GM19395 (cell line): ENCODE data around the gene C4orf50.
"Not testable (repeated sequence)": the region's sequence is repeated elsewhere in the genome, so short reads cannot be mapped to it uniquely, and the experiment has no call there.

ENCODE experiments used
- ATAC-seq: cut with Tn5 transposase; IDR thresholded peaks from one replicate; pipeline ENCODE4 v1.9.1; 2021; ENCODE audit warnings: mild to moderate bottlenecking, moderate library complexity; ENCODE audit not compliant: unreplicated experiment

The C4orf50 gene

DNA sequence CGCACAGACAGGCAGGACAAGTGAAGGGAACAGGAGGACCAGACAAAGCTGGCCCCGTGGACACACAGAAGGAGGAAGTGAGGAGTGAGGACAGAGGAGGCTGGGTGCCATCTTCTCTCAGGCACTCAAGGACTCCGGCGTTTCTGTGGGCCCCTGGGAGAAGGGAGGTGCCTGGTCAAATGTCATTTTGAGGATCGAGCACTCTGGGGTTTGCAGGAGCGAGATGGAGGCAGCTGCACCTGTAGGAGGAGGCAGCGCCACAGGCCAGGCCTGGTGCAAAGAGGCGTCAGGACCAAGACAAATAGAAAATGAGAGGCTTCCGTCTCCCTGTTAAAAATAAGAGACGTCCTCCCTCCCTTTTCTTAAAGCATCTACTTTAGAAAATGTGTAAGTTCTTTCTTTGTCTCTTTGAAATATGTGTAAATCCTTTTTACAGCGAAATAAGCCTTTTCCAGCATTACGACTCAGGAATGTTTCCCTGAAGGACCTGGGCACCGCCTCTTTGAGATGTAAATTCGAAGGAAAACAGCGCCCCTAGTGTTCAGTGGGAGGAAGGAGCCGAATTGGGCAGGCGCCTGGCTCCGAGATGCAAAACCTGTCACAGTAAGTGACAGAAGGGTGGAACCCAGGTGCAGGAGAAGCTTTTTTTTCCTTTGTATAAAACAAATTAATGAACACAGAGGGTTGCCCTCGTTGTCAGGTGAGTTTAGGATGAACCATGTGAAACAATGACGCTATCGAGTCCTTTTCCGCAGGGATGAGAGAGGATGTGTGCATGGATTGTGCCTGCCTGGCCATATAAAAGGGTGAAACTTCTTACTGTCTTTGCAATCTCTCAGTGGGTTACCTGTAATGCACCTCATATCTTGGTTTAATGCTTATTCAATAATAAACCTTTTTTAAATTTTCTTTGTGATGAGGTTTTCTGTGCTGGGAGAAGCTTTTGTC, 1.4 kb upstream of the C4orf50 start:
- ATAC-seq = no peak

DNA sequence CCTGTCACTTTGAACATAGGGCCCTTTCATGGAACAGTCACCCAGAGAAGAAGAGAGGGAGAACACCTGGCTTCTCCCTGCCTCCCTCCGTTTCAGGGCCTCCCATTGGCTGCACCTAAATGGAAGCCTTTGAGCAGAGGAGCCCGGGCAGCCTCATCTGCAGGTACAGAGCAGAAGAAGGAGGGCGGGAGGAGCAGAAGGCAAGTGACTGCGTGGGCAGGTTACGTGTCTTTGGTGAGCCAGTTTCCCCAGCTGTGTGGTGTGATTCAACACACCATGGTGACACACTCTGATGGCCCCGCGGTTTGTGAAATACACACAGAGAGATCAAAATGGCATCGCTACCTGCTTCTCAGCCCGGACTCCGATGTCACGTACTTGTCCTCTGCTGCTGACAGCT, 431 bp downstream of the C4orf50 start:
- ATAC-seq = no peak

GRCh38 chr4:6017030-6017429, 1.2 kb downstream of the C4orf50 start:
- no peak for ATAC-seq

- no peak for ATAC-seq
Measured at GRCh38 chr4:6013564-6013963, 4.7 kb downstream of the C4orf50 start.

DNA sequence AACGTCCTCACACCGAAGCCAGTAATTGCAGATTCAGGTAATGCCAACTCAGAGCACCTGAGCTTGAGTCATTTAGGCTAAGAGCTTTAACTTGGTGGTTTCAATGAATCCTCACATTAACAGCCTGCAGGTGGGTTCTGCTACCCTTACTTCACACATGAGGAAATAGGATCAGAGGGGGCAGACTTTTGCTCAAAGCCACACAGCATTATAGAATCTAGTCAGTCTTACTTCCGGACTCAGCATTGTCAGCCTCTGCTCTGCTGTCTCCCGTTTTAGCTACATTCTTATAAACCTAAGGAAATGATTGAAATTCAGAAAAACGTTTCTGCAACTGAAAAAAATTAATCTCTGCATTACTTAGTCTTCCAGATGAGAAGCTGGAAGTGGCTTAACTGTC, 6.0 kb downstream of the C4orf50 start:
- no peak for ATAC-seq

GRCh38 chr4:6011686-6012085, 6.5 kb downstream of the C4orf50 start:
- ATAC-seq = no peak

GRCh38 chr4:6011271-6011671, 7.0 kb downstream of the C4orf50 start:
- no peak for ATAC-seq

DNA sequence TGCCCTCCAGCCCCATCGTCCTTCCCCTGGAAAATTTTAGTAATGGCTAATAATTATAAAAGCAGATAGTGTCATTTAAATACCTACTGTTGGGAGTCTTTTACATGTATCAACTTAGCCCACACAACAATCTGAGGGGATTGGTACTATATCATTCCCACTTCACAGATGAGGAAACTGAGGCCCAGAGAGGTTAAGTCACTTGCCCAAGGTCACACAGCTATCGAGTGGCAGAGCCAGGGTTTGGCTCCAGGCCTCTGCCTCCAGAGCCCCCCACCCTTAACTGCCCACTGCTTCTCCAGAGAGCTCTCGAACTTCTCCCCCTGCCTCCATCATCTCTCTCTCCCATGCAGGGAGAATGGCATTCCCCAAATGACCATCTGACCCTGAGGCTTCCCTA, 7.4 kb downstream of the C4orf50 start:
- no peak for ATAC-seq

GRCh38 chr4:6009452-6009851, 8.8 kb downstream of the C4orf50 start:
- no peak for ATAC-seq

- no peak for ATAC-seq
Measured at GRCh38 chr4:6008766-6009385, 9.4 kb downstream of the C4orf50 start.

DNA sequence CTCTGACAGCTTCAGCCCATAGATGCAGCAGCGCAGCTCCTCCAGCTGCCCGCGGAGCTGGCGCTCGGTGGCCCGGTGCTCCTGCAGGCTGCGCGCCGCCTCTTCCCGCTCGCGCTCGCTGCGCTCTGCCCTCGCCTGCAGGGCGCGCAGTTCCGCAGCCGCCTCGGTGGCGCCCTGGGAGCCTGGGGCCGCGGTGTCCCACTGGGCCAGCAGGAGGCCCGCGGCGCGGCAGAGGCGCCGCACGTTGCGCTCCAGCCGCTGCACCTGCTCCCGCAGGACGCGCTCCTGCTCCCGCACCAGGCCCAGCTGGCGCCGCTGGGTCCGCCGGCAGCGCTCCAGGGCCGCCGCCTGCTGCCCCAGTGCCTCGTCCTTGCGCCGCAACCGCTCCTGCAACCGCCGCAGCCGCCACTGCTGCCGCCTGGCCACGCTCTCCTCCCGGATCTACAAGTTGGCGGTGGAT, 10.1 kb downstream of the C4orf50 start:
- ATAC-seq = no peak

DNA sequence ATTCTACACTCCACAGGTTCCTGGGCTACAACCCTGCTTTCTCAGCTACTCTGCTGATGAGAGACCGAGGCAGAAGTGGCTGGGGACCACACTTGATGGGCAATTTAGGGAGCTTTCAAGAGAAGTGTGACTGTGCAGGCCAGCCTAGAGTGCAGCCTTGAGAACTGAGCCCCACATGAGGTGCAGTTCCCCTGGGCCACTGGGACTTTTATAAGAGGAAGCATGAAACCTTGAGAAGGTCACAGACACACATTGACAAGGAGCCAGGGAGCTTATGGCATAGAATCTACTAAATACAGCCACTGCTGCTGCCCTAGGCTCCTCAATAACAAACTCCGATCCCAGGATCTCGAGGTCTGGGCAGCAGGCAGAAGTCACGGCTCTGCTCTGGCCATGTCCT, 13.1 kb downstream of the C4orf50 start:
- ATAC-seq = no peak

GRCh38 chr4:6003485-6003884, 14.7 kb downstream of the C4orf50 start:
- not testable (repeated sequence) for ATAC-seq

DNA sequence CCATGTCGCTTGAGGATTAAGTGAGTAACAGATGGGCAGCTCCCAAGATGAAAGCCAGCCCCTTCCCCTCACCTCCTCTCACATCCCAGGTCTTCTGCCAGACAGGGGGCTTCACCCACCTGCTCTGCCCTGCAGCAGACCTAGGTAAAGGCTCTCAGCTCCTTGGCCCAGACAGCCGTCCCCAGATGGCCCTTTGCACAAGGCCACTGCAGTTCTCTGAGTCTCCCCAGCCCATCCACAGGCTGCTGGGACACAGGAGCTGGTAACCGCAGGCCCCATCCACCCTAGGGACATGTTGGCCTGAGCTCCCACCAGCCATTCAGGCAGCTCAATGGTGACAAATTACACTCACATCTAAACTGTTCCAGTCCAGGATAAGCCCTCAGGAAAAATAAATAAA, 15.3 kb downstream of the C4orf50 start:
- no peak for ATAC-seq

DNA sequence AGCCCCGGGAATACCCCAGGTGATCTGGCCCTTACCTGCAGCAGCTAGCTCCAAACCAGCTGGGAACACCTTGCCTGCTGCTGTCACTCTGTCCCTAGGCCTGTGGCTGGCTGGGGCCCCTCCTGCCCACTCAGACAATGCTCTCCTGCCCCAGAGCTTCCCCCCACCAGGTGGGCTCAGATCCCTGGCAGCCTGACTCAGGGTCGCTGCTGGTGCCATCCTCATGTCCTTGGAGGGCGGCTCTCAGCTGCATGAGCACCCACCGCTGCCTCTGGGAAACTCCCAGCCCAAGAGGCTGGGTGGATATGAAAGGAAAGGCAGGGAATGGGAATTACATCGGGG, 15.8 kb downstream of the C4orf50 start:
- no peak for ATAC-seq

- no peak for ATAC-seq
Measured at GRCh38 chr4:6001680-6002491, 16.3 kb downstream of the C4orf50 start.

GRCh38 chr4:5999830-6000365, 18.3 kb downstream of the C4orf50 start:
- no peak for ATAC-seq

- ATAC-seq = no peak
Measured at GRCh38 chr4:5999356-5999755, 18.9 kb downstream of the C4orf50 start.

GRCh38 chr4:5998333-5998936, 19.8 kb downstream of the C4orf50 start:
- peak; percentile 83 for ATAC-seq

DNA sequence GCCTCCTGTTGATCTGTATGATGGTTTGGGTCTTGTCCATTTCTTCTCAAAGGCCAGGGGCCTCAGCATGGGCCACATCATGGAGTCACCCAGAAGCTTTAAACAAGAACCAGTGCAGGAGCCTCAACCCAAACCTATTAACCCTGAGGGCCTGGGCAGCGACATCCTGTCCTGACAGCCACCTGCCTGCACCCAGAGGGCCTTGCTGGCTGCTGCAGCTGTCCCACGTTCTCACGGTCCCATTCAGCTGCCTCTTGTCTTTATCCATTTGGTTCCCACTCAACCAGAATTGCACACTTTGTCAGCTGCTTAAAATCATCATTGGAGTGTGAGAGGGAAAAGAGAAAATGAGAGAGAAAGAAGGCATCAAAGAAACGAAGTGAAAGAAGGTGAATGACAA, 21.6 kb downstream of the C4orf50 start:
- no peak for ATAC-seq
